CD14-positive monocyte (primary cell): ENCODE measurements around the gene KHNYN. TPM values are rescaled to one million over a fixed set of nuclear protein-coding genes. Genes with fewer than 3 reads are reported as not detected.
A peak's percentile ranks its signal among the peaks of the same experiment; 100 is the strongest.

Experiments used
- DNase-seq, 3 donors: peaks; one replicate each; pipeline ENCODE4 v3.0.0-alpha.2; 2011 to 2022
- H2AFZ ChIP-seq: 2 replicates; pipeline ENCODE4 v1.6.0; 2012; ENCODE audit warnings: mild to moderate bottlenecking, low read depth, low read length, inconsistent platforms; ENCODE audit not compliant: insufficient read depth, poor library complexity, severe bottlenecking
- H3K27ac ChIP-seq, 2 donors: 1 replicate in 1 of 2; 2 replicates in 1 of 2; pipeline ENCODE4 v1.5.1; 2012 to 2013; ENCODE audit warnings: low read length in 2 of 2, control low read depth in 1 of 2, inconsistent platforms in 1 of 2, low read depth in 1 of 2, mild to moderate bottlenecking in 1 of 2
- H3K27me3 ChIP-seq, 2 donors: one replicate each; pipeline versions ENCODE4 v1.6.0 to v1.6.1; 2011 to 2013; ENCODE audit warnings: low read length in 2 of 2; ENCODE audit not compliant: control insufficient read depth in 2 of 2, insufficient read depth in 2 of 2
- H3K36me3 ChIP-seq, 2 donors: replicated peaks in 1 of 2; 1 replicate in 1 of 2; 2 replicates in 1 of 2; pipeline versions ENCODE4 v1.5.1 to v1.6.1; 2012 to 2013; ENCODE audit warnings: low read length in 2 of 2, control low read depth in 1 of 2, inconsistent platforms in 1 of 2, mild to moderate bottlenecking in 1 of 2; ENCODE audit not compliant: insufficient read depth in 2 of 2, control insufficient read depth in 1 of 2
- H3K4me1 ChIP-seq, 2 donors: 1 replicate in 1 of 2; 2 replicates in 1 of 2; pipeline versions ENCODE4 v1.5.1 to v1.6.1; 2012 to 2013; ENCODE audit warnings: low read length in 2 of 2, control low read depth in 1 of 2, inconsistent platforms in 1 of 2, mild to moderate bottlenecking in 1 of 2, moderate library complexity in 1 of 2; ENCODE audit not compliant: insufficient read depth in 2 of 2, control insufficient read depth in 1 of 2
- H3K4me2 ChIP-seq: replicated peaks from 2 replicates; pipeline ENCODE3; 2012; ENCODE audit warnings: low read length, moderate library complexity, mild to moderate bottlenecking; ENCODE audit not compliant: poor library complexity, severe bottlenecking; ENCODE audit errors: extremely low read depth
- H3K4me3 ChIP-seq, 3 experiments: fragments of 200-600 bp in 1 of 3; sonication (generic) in 1 of 3; replicated peaks in 1 of 3; 1 replicate in 2 of 3; 2 replicates in 1 of 3; pipeline ENCODE4 v1.5.1; 2011 to 2013; ENCODE audit warnings: low read length in 3 of 3, mild to moderate bottlenecking in 3 of 3, control low read depth in 2 of 3, low read depth in 2 of 3, inconsistent platforms in 1 of 3, moderate library complexity in 1 of 3
- H3K79me2 ChIP-seq: 2 replicates; pipeline ENCODE4 v1.6.0; 2012; ENCODE audit warnings: mild to moderate bottlenecking, control low read depth, inconsistent platforms, low read length, moderate library complexity; ENCODE audit not compliant: insufficient read depth
- H3K9ac ChIP-seq: 2 replicates; pipeline ENCODE4 v1.6.0; 2017; ENCODE audit warnings: low read length, mild to moderate bottlenecking; ENCODE audit not compliant: insufficient read depth, poor library complexity, severe bottlenecking
- H3K9me3 ChIP-seq, 2 donors: replicated peaks in 1 of 2; 1 replicate in 1 of 2; 2 replicates in 1 of 2; pipeline versions ENCODE4 v1.5.1 to v1.6.1; 2012 to 2013; ENCODE audit warnings: low read length in 2 of 2, control low read depth in 1 of 2; ENCODE audit not compliant: control insufficient read depth in 1 of 2, insufficient read depth in 1 of 2
- H4K20me1 ChIP-seq: 2 replicates; pipeline ENCODE4 v1.6.0; 2012; ENCODE audit warnings: mild to moderate bottlenecking, low read length, control low read depth, moderate library complexity; ENCODE audit not compliant: insufficient read depth
- H3K27ac Mint-ChIP-seq, 7 donors: one replicate each; pipeline ENCODE4 v1.8.0; 2020; ENCODE audit warnings: mild to moderate bottlenecking in 7 of 7, mixed read lengths in 7 of 7, moderate library complexity in 6 of 7, inconsistent platforms in 2 of 7
- H3K27me3 Mint-ChIP-seq, 3 donors: one replicate each; pipeline ENCODE4 v1.8.0; 2021 to 2022; ENCODE audit warnings: low read depth in 3 of 3, mild to moderate bottlenecking in 3 of 3, mixed read lengths in 3 of 3, moderate library complexity in 3 of 3, inconsistent platforms in 1 of 3
- H3K36me3 Mint-ChIP-seq, 2 donors: one replicate each; pipeline ENCODE4 v1.8.0; 2020; ENCODE audit warnings: mixed read lengths in 2 of 2, inconsistent platforms in 1 of 2, mild to moderate bottlenecking in 1 of 2
- H3K4me1 Mint-ChIP-seq: one replicate; pipeline ENCODE4 v1.8.0; 2020; ENCODE audit warnings: mild to moderate bottlenecking, mixed read lengths
- H3K4me3 Mint-ChIP-seq, 2 donors: one replicate each; pipeline ENCODE4 v1.8.0; 2020; ENCODE audit warnings: mild to moderate bottlenecking in 2 of 2, mixed read lengths in 2 of 2, moderate library complexity in 1 of 2
- H3K9me3 Mint-ChIP-seq, 7 donors: one replicate each; pipeline ENCODE4 v1.8.0; 2020 to 2022; ENCODE audit warnings: mixed read lengths in 7 of 7, mild to moderate bottlenecking in 6 of 7, moderate library complexity in 6 of 7, inconsistent platforms in 2 of 7
- CTCF ChIP-seq: fragments of 200-600 bp; IDR thresholded peaks from one replicate; pipeline ENCODE4 v1.8.0; 2022; ENCODE audit warnings: antibody characterized with exemption, mild to moderate bottlenecking
- WGBS: methylation state at CpG from one replicate; pipeline ENCODE4 v1.1.5; 2013; ENCODE audit warnings: missing lambda C conversion rate; ENCODE audit not compliant: insufficient coverage; 5-methylcytosine and 5-hydroxymethylcytosine counted together
- intact Hi-C, 2 donors: fragments of 100-400 bp; cut with micrococcal nuclease; formaldehyde crosslinking; loops; one replicate each; pipeline versions ENCODE4 v1.15.0 to v1.15.1; 2023
- polyA plus RNA-seq, 3 donors: library from polyadenylated mRNA; depleted of rRNA in 1 of 3; unstranded in 2 of 3; stranded (reverse) in 1 of 3; fragments of 300-500 nt in 2 of 3; fragments of >200 nt in 1 of 3; fragmentation: Illumina TruSeq in 2 of 3; gene quantifications; 1 replicate in 2 of 3; 2 replicates in 1 of 3; pipeline ENCODE4 v1.2.3, GENCODE V29; 2012 to 2021

Gene KHNYN
- polyA plus RNA-seq, 3 donors: 12.4 to 39.8 (median 16.0) TPM

GRCh38 chr14:24426150-24426911, 3.4 kb upstream of the KHNYN start:
- Mint-ChIP-seq H3K27me3 (peaks cover 5 to 9% (median 9%) of the 10 kb centered on the region in 3 donors), H3K9me3 (no peaks in the 10 kb centered on the region), H3K36me3 (peaks cover under 1 to 4% of the 10 kb centered on the region in 2 donors), H3K27ac (no peak overlapping the region), H3K4me3 (no peak overlapping the region), H3K4me1 (peaks cover 24% of the 10 kb centered on the region)
- Histone ChIP-seq H3K27me3 (no peaks in the 10 kb centered on the region), H3K9ac (no peak overlapping the region), H3K4me1 (peaks cover 24 to 39% of the 10 kb centered on the region in 2 donors), H3K4me2 (no peak overlapping the region), H3K36me3 (peaks cover 0 to 2% of the 10 kb centered on the region in 2 donors), H3K27ac (no peak overlapping the region), H3K79me2 (peaks cover 14% of the 10 kb centered on the region), H3K9me3 (no peaks in the 10 kb centered on the region), H2AFZ (no peak overlapping the region), H3K4me3 (no peak overlapping the region), H4K20me1 (peaks cover 10% of the 10 kb centered on the region)
- no peak for TF ChIP-seq CTCF
- no peak for DNase-seq
- intact Hi-C loops: no loop called here
- WGBS: 92% methylated on average over 1 of the region's 2 CpGs

DNA sequence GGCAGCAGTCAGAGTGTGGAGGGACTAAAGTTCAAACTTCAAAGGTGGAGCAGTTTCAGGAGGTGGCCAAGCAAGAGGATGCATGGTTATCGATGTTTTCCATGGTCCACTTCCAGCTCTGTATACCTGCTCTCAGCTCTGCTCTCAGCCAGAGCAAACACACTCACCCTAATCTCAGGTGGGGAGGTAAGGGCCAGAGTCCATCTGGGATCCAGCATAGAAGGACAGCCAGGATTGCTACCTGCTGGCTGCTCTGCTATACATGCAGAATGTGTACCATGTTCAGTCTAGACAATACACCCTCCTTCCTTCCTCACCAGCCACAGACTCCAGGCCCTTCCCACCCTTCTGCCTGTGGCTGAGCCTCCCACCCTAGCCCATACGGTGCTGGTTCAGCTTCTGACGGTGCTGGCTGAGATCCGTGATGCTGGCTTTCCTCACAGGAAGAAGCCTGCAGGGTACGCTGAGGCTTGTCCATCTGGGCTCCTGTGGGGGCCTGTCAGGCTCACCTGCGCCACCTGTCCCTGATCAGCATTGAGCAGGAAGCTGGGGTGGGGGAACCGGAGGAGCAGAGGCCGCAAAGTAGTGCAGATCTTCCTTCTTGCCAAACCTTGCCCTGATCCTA, 2.7 kb upstream of the KHNYN start:
- WGBS: 0% methylated on average over 2 of the region's 8 CpGs
- no peak overlapping the region for H3K4me2 ChIP-seq
- H3K9me3 ChIP-seq: no peaks in the 10 kb centered on the region
- Mint-ChIP-seq H3K27me3 (peaks cover 5 to 9% (median 9%) of the 10 kb centered on the region in 3 donors), H3K4me1 (peaks cover 31% of the 10 kb centered on the region), H3K9me3 (no peaks in the 10 kb centered on the region), H3K36me3 (peaks cover 6 to 11% of the 10 kb centered on the region in 2 donors), H3K27ac (peak overlapping the region in 1 of 7 donors; percentile 18), H3K4me3 (no peak overlapping the region)
- no peak overlapping the region for H3K27ac ChIP-seq
- H3K4me3 ChIP-seq: no peak overlapping the region
- no peak overlapping the region for H2AFZ ChIP-seq
- H3K9ac ChIP-seq: no peak overlapping the region
- intact Hi-C loops: no loop called here
- no peak for TF ChIP-seq CTCF
- H4K20me1 ChIP-seq: peaks cover 17% of the 10 kb centered on the region
- peaks cover 31 to 46% of the 10 kb centered on the region in 2 donors for H3K4me1 ChIP-seq
- no peaks in the 10 kb centered on the region for H3K27me3 ChIP-seq
- no peak for DNase-seq
- peaks cover 2% of the 10 kb centered on the region in 2 donors for H3K36me3 ChIP-seq
- peaks cover 21% of the 10 kb centered on the region for H3K79me2 ChIP-seq
